MCF 10A (cell line): ENCODE data around the gene TFAP2E. TPM values are rescaled to one million over a fixed set of nuclear protein-coding genes. Genes with fewer than 3 reads are reported as not detected.

Source experiments
- BruUV-seq: library from RNA; stranded (reverse); fragments of 400-500 nt; replicated peaks from 2 replicates; lab custom pipeline; 2021; lab: Mats Ljungman, UMichigan
- CTCF ChIA-PET: fragments of 300-600 bp; sonication (Branson Sonifier 250); formaldehyde crosslinking; extraction: SDS; loops from one replicate; lab custom pipeline; 2021; ENCODE audit warnings: antibody characterized with exemption, inconsistent platforms; lab: Yijun Ruan, JAX
- POLR2A ChIA-PET: fragments of 300-600, 350-650 bp; sonication (Branson Sonifier 250); formaldehyde crosslinking; extraction: SDS; loops from one replicate; lab custom pipeline; 2020; ENCODE audit warnings: antibody characterized with exemption, inconsistent platforms; lab: Yijun Ruan, JAX
- DNase-seq: peaks from one replicate; pipeline ENCODE4 v3.0.0-alpha.2; 2018; ENCODE audit not compliant: unreplicated experiment
- H3K27ac Mint-ChIP-seq: one replicate; pipeline ENCODE4 v1.8.0; 2022; ENCODE audit warnings: mild to moderate bottlenecking, low read depth, mixed read lengths; ENCODE audit not compliant: unreplicated experiment
- H3K27me3 Mint-ChIP-seq: one replicate; pipeline ENCODE4 v1.8.0; 2022; ENCODE audit warnings: mixed read lengths; ENCODE audit not compliant: insufficient read depth, unreplicated experiment
- H3K36me3 Mint-ChIP-seq: one replicate; pipeline ENCODE4 v1.8.0; 2022; ENCODE audit warnings: mild to moderate bottlenecking, moderate library complexity, mixed read lengths; ENCODE audit not compliant: insufficient read depth, unreplicated experiment
- H3K4me1 Mint-ChIP-seq: one replicate; pipeline ENCODE4 v1.8.0; 2022; ENCODE audit warnings: mixed read lengths; ENCODE audit not compliant: insufficient read depth, unreplicated experiment
- H3K4me3 Mint-ChIP-seq: one replicate; pipeline ENCODE4 v1.8.0; 2022; ENCODE audit warnings: mild to moderate bottlenecking, moderate library complexity, mixed read lengths; ENCODE audit not compliant: unreplicated experiment
- H3K9me3 Mint-ChIP-seq: one replicate; pipeline ENCODE4 v1.8.0; 2022; ENCODE audit warnings: mixed read lengths; ENCODE audit not compliant: unreplicated experiment
- intact Hi-C: fragments of 100-400 bp; cut with micrococcal nuclease; formaldehyde crosslinking; loops from 2 replicates; pipeline ENCODE4 v1.14.1; 2022
- total RNA-seq: library from RNA; stranded (reverse); gene quantifications from 2 replicates; pipeline ENCODE4 v1.2.3, GENCODE V29; 2022
- TF ChIP-seq, protein P1 (sequence below): fragments of 200-600 bp; IDR thresholded peaks from one replicate; pipeline ENCODE4 v1.8.0; 2022; ENCODE audit warnings: antibody characterized with exemption, mild to moderate bottlenecking; ENCODE audit not compliant: unreplicated experiment

The TFAP2E gene
- total RNA-seq, 1 experiment from 2014 or later: 0.30 TPM

GRCh38 chr1:35570589-35571137, 2.5 kb upstream of the TFAP2E start:
- peaks cover 21% of the 10 kb centered on the region for H3K4me1 Mint-ChIP-seq
- no TSS peak for BruUV-seq
- peaks cover 9% of the 10 kb centered on the region for H3K27me3 Mint-ChIP-seq
- POLR2A ChIA-PET: interaction anchor here (0.6 to 2.1 kb wide), 3 partner anchors 119 to 529 kb away, joined by 3 to 5 read pairs (median 5); partner anchors contain the start of gene CLSPN
- no peak for DNase-seq
- no peak overlapping the region for H3K27ac Mint-ChIP-seq
- TF ChIP-seq, protein P1, sequence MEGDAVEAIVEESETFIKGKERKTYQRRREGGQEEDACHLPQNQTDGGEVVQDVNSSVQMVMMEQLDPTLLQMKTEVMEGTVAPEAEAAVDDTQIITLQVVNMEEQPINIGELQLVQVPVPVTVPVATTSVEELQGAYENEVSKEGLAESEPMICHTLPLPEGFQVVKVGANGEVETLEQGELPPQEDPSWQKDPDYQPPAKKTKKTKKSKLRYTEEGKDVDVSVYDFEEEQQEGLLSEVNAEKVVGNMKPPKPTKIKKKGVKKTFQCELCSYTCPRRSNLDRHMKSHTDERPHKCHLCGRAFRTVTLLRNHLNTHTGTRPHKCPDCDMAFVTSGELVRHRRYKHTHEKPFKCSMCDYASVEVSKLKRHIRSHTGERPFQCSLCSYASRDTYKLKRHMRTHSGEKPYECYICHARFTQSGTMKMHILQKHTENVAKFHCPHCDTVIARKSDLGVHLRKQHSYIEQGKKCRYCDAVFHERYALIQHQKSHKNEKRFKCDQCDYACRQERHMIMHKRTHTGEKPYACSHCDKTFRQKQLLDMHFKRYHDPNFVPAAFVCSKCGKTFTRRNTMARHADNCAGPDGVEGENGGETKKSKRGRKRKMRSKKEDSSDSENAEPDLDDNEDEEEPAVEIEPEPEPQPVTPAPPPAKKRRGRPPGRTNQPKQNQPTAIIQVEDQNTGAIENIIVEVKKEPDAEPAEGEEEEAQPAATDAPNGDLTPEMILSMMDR: no peak
- no peaks in the 10 kb centered on the region for H3K9me3 Mint-ChIP-seq
- CTCF ChIA-PET: interaction anchor here (0.6 to 9.2 kb wide), 12 partner anchors 15 to 354 kb away, joined by 3 to 177 read pairs (median 4); no protein-coding TSS in a partner anchor
- intact Hi-C loops: no loop called here
- H3K4me3 Mint-ChIP-seq: no peak overlapping the region
- no peaks in the 10 kb centered on the region for H3K36me3 Mint-ChIP-seq

- H3K36me3 Mint-ChIP-seq: no peaks in the 10 kb centered on the region
- BruUV-seq: no TSS peak
- H3K4me1 Mint-ChIP-seq: peaks cover 26% of the 10 kb centered on the region
- H3K4me3 Mint-ChIP-seq: no peak overlapping the region
- H3K27ac Mint-ChIP-seq: no peak overlapping the region
- peaks cover 9% of the 10 kb centered on the region for H3K27me3 Mint-ChIP-seq
- no peak for DNase-seq
- ChIA-PET CTCF (interaction anchor here (0.6 to 9.2 kb wide), 9 partner anchors 15 to 355 kb away, joined by 3 to 177 read pairs (median 4); no protein-coding TSS in a partner anchor), POLR2A (interaction anchor here (0.9 to 2.1 kb wide), 2 partner anchors 26 to 198 kb away, joined by 3 to 5 read pairs; partner anchors contain the start of gene CLSPN)
- intact Hi-C loops: no loop called here
- H3K9me3 Mint-ChIP-seq: no peaks in the 10 kb centered on the region
- TF ChIP-seq, protein P1: no peak
These were observed 1.9 kb upstream of the TFAP2E start for GRCh38 chr1:35571263-35571662.

- intact Hi-C loops: no loop called here
- no peaks in the 10 kb centered on the region for H3K9me3 Mint-ChIP-seq
- peaks cover 9% of the 10 kb centered on the region for H3K27me3 Mint-ChIP-seq
- no peak overlapping the region for H3K4me3 Mint-ChIP-seq
- ChIA-PET POLR2A (interaction anchor here (0.7 to 0.9 kb wide), 2 partner anchors 70 to 157 kb away, joined by 3 read pairs; no protein-coding TSS in a partner anchor), CTCF (interaction anchor here (0.5 to 9.2 kb wide), 7 partner anchors 8 to 210 kb away, joined by 3 to 177 read pairs (median 4); partner anchors contain the start of gene NCDN)
- no peak overlapping the region for H3K27ac Mint-ChIP-seq
- TF ChIP-seq, protein P1: no peak
- no TSS peak for BruUV-seq
- peaks cover 26% of the 10 kb centered on the region for H3K4me1 Mint-ChIP-seq
- no peaks in the 10 kb centered on the region for H3K36me3 Mint-ChIP-seq
- no peak for DNase-seq
These were observed 818 bp upstream of the TFAP2E start for GRCh38 chr1:35572296-35572695.

DNA sequence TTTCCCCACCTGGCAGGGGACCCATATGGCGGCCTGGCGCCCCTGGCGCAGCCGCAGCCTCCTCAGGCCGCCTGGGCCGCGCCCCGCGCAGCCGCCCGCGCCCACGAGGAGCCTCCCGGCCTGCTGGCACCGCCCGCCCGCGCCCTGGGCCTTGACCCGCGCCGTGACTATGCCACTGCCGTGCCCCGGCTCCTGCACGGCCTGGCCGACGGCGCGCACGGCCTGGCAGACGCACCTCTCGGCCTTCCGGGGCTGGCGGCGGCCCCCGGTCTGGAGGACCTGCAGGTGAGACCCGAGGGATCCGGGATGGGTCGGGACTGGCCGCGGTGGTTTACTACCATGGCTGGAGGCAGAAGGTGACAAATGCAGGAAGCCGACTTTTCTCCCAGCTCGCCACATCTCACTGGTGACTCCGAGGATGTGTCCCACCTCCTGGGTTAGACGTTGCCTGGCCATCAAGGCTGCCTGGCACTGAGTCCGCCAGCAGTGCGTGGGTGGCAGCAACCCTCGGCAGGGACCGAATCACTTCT, 1.1 kb downstream of the TFAP2E start:
- Mint-ChIP-seq H3K27ac (no peak overlapping the region), H3K4me1 (peaks cover 26% of the 10 kb centered on the region), H3K27me3 (peaks cover 9% of the 10 kb centered on the region), H3K9me3 (no peaks in the 10 kb centered on the region), H3K4me3 (no peak overlapping the region), H3K36me3 (no peaks in the 10 kb centered on the region)
- TF ChIP-seq, protein P1: no peak
- intact Hi-C loops: no loop called here
- POLR2A ChIA-PET: interaction anchor here (0.6 kb wide), 1 partner anchor 170 kb away, joined by 3 read pairs; no protein-coding TSS in a partner anchor
- CTCF ChIA-PET: interaction anchor here (0.7 kb wide), 1 partner anchor 14 kb away, joined by 3 read pairs; no protein-coding TSS in a partner anchor
- BruUV-seq: no TSS peak
- no peak for DNase-seq
